C1 segment of cervical spinal cord (tissue), 14 donors: Measurements from ENCODE around the gene MNAT1.
"Not testable (repeated sequence)": the region's sequence is repeated elsewhere in the genome, so short reads cannot be mapped to it uniquely, and the experiment has no call there.

Experiments
- DNase-seq, 14 donors: peaks; one replicate each; lab custom pipeline; 2025; lab: John Stamatoyannopoulos, UW

The MNAT1 gene

DNA sequence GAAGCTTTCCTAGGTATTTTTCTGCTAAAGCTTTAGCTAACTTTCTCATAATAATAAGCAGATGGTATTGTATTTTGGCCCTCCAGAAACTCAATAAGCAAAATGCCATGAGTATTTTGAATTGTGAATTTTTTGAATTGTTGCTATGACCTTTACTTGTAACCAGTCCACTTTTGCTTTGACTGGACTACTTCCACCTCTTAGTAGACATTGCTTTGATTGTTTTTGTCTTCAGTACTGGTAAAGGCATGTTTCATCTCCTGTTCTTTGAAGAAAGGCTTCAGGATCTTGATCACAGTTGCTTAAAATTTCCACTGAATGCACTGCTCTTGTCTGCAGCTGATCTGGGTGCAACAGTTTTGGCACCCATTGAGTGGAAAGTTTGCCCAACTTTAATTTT lies 144.0 kb downstream of the MNAT1 start:
- no peak for DNase-seq

DNA sequence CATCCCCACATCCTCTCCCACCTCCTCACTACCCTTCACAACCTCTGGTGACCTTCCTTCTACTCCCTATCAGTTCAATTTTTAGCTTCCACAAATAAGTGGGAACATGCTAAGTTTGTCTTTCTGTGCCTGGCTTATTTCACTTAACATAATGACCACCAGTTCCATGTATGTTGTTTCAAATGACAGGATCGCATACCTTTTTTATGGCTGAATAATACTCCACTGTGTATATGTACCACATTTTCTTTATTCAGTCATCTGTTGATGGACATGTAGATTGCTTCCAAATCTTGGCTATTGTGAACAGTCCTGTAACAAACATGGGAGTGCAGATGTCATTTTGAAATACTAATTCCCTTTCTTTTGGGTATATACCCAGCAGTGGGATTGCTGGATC lies 147.7 kb downstream of the MNAT1 start:
- no peak for DNase-seq

DNA sequence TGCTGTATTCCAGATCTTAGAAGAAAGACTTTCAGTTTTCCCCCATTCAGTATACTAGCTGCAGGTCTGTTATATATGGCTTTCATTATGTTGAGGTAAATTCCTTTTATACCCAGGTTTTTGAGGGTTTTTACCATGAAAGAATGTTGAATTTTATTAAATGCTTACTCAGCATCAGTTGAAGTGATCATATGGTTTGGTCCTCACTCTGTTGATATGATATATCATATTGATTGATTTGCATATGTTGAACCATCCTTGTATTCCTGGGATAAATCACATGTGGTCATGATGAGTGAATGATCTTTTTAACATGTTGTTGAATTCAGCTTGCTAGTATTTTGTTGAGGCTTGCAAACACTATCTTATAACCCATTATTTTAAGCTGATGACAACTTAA lies 149.6 kb downstream of the MNAT1 start:
- DNase-seq, result no peak

DNA sequence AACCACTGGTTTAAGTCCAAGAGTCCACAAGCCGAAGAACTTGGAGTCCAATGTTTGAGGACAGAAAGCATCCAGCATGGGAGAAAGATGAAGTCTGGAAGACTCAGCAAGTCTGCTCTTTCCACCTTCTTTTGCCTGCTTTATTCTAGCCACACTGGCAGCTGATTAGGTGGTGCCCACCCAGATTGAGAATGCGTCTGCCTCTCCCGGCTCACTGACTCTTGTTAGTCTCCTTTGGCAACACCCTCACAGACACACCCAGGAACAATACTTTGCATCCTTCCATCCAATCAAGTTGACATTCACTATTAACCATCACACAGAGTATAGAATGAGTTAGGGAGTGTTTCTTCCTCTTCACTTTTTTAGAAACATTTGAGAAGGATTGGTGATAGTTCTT lies 156.1 kb downstream of the MNAT1 start:
- DNase-seq, result not testable (repeated sequence)

DNA sequence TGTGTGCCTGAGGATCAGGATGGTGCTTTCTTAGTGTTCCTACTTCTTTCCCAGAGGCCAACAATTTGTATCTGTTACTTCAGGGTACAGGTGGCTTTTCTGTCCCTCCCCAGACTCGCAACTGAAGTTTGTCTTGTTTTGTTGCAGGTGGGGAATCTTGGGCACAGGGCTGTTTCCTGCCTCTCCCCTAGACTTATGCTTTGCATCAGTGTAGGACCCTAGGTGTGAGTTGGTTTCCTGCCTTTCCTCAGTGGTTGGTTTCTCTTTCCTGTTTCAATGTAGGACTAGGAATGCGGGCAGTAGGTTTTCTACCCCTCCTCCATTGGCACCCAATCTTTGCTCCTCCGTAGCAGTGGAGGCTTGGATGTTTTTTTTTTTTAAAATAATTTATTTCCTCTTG lies 159.3 kb downstream of the MNAT1 start:
- no peak for DNase-seq

DNA sequence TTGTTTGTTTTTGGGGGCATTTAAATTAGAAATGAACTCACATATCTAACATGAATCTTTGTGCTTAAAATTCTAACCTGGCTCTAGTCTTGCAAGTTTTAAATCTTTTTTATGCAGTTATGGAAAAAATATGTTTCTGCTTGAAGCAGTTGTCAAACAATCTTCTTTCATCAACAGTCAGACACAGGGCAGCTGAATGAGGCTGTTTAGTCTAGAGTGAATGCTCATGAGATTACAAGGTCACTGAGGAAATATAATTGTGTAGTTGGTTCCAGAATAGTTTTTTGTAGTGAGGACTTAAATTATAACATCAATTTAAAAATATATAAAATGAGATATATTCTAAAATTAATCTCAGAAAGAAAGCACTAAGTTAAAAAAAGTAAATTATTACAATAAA lies 169.8 kb downstream of the MNAT1 start:
- no peak for DNase-seq

DNA sequence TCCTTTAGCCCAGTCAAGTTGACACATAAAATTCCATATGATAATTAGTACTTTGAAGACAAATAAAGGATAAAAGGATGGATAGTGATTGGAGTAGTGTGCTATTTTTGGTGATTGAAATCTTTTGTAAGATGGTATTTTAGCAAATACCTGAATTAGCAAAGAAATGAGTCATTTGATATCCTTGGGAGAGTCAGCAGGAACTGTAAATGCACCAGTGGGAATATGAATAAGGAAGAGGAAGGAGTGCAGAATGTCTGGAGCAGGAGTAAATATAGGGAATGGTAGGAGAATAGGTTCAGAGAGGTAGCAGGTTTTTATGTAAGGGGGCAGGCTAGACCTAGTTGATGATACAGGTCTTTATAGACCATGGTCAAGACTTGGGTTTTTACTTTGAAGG lies 171.4 kb downstream of the MNAT1 start:
- DNase-seq, result no peak

DNA sequence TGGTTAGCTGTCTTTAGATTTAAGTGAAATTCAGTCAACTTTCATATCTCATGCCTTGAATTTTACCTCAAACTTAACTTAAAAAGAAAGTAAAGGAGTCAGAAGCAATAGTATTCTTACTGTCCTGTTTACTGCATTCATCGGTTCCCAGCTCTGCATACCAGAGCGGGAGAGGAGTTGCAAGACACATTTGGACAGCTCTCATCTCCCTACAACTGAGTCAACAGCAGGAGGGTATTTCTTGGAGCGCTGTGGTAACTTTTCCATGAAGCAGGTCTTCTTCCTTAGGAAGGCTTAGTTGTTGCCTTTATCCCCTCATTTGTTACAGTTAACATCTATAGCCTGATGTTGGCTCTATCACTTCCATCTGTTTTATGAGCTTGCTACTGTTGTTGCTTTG lies 181.2 kb downstream of the MNAT1 start:
- no peak for DNase-seq

DNA sequence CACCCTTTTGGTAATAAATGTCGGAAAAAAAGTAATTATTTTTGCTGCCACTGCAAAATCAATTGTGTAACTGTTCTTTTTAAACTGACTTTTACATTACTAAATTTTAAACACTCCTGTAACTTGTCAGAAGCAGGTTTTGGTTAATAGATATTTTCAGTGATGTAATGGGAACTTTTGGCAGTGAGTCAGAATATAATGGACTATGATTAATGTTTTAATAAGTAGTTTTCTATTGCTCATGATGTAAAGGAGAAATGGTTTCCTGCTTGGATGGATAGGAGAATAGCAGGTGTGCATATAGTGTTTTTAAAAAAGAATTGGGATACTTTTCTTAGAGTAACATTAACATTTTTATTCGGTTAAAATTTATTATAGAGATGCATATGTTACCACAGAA lies 187.5 kb downstream of the MNAT1 start:
- no peak for DNase-seq

DNA sequence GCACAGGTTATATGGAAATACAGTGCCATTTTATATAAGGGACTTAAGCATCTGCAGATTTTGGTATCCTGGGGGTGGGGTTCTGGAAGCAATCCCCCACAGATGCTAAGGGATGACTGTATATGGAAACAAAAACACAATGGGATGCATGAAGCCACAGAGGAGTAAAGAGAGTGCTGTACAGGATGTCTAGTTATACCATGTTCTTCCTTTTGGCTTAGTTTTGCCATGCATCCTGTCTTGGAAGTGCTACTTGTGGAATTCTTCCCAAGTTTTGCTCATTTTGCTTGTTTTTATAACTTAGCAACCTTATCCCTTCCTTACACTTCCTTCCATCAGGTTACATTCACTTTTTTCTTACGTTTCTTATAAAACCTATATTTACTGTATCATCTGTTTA lies 190.7 kb downstream of the MNAT1 start:
- no peak for DNase-seq

DNA sequence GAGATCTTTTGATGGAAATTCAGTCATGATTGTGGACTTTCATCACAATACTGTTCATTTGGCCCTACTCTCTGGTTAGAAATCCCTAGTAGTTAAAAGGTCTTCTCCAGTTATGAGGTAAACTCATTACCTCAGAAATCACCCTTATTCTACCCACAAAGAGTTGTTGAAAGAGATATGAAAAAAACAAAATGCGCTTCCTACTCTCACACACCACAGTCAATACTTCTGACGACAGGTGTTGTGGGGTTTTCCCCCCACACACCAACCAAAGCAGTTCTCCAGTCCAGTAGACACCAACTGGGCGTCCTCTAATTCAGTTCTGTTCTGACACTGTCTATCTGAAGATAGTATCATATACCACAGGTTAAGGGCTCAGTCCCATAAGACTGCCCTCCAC lies 191.4 kb downstream of the MNAT1 start:
- DNase-seq, result no peak

DNA sequence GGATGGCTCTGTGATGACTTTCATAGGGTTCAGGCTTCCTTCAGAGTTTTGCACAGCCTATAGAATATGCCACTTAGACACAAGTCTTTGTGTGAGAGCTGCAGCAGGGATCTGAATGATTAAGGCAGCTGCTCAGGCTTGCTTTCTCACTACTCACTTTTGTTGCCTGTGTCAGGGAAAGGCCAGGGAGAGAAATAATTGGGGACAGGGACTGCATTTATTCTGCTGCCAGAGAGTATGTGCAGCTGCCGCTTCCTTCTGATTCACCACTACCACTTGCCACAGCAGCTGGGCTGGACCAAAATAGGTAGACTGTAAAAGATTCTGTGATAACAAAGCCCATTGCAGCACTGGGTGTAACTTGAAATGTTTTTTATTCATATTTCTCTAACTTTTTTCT lies 196.7 kb downstream of the MNAT1 start:
- DNase-seq, result no peak

DNA sequence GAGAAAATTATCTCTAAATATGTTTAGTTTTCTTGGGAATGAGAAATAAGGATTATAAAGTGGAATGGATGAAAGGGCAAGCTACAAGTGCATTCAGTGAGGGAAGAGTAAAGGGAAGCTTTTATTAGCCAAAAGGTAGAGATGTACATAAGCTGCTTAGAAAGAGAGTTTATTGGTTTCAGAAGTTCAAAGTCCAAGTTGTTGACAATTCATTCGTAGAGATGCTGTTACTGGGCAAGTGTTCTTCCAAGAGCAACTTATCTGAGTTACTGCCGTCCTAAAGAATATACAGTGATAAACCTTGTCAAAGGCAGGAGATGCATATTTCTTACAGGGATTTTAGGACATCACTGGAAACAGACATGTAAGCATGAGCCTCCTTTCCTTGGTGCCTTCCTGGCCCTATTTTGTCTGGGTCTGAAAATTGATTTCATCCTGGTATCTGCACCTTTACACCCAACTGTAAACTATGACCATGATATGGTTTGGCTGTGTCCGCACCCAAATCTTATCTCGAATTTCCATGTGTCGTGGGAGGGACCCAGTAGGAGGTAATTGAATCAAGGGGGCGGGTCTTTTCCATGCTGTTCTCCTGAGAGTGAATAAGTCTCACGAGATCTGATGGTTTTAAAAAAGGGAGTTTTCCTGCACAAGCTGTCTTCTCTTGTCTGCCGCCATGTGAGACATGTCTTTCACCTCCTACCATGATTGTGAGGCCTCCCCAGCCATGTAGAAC lies 199.5 kb downstream of the MNAT1 start:
- no peak for DNase-seq

DNA sequence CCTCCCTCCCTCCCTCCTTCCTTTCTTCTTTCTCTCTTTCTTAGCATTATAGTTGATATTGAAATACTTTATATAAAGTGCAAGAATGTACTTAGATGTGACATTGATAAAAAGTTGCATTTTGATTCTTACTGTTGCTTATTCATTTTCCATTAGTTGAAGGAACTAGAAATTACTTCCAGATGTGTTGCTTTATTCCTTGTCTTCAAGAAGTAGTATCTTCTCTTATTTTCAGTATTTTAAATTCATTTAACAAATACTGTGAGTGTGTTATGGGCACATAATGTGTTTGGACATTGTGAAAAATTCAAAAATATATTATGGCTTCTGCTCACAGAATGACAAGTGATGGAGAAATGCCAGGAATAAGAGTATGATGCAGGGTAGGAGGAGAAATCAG lies 200.8 kb downstream of the MNAT1 start:
- no peak for DNase-seq

DNA sequence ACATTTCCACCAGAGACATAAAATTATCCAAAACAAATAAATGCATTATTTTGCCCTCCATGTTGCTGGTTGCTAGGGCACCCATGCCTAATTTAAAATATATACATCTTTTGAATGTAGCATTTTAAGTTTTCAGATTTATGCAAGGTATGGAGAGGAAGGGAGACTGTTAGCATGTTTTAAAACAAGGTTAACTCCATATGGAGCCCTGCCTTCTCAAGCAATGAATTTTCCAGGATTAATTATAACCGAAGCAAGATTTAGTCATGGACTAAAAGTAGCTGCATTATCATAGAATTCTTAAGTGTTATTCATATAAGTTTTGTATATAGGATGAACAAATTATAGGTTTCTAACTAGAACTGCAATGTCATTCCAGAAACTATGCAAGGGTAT lies 209.1 kb downstream of the MNAT1 start:
- no peak for DNase-seq

DNA sequence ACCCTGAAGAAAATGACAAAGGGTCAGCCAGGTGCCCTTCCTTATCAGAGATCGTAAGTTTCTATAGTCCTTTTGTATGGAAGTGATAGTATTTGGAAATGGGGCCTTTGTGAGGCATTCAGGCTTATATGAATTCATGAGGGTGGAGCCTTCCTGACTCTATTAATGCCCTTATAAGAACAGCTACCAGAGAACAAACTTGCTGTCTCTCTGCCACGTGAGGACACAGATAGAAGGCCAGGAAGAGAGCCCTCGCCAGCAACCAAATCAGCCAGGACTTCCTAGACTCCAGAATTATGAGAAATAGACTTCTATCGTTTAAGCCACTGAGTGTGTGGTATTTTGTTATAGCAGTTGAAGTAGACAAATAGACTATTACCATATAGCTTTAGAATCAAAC lies 209.6 kb downstream of the MNAT1 start:
- no peak for DNase-seq

DNA sequence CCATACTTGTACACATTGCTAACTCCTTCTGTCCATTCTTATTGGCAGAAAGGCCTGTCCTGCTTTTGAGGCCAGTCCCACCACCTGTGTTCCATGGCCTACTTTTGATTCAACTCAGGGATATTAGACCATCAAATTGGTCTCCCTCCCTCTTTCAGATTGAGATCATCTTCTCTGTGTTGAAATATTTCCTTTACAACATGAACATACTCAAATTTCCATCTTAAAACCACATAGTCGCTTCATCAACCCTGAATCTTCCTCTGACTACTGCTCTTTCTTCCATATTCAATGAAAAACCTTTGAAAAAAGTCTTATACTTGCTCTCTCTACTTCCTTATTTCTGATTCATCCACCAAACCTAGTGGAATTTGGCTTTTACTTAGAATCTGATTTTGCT lies 211.4 kb downstream of the MNAT1 start:
- no peak for DNase-seq

DNA sequence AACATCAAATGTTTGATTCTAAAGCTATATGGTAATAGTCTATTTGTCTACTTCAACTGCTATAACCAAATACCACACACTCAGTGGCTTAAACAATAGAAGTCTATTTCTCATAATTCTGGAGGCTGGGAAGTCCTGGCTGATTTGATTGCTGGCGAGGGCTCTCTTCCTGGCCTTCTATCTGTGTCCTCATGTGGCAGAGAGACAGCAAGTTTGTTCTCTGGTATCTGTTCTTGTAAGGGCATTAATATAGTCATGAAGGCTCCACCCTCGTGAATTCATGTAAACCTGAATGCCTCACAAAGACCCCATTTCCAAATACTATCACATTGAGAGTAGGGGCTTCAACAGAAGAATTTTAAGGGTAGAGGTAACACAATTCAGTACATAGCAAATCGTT lies 212.2 kb downstream of the MNAT1 start:
- DNase-seq, result no peak

DNA sequence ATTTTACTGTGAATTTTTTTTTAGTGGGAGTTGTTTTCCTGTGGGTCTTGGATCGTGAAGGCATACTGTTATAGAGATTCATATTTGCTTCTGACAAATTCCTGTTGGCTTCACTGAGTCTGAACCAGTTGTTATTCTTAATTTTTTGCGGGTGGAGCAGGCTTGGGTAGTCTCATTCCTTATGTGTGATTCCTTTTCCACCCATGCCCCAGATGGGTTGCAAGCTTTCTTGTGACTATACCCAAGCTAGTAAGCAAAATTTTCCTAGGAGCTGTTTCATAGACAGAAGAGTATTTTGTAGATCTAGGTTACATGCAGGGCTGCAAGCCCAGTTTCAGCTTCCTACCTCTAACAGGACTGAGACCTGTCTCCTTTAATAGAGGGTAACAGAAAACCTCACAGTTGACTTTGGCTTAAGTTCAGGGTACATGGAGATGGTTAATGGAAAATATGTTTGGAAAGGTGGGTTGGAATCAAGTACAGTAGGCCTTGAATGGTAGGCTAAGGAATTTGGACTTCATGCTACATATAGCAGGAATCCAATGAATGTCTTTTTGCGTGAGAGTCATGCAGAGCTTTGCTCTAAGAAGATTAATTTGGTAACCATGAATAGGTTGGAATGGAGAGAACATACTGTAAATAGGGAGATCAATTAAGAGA lies 217.3 kb downstream of the MNAT1 start:
- DNase-seq, result no peak

DNA sequence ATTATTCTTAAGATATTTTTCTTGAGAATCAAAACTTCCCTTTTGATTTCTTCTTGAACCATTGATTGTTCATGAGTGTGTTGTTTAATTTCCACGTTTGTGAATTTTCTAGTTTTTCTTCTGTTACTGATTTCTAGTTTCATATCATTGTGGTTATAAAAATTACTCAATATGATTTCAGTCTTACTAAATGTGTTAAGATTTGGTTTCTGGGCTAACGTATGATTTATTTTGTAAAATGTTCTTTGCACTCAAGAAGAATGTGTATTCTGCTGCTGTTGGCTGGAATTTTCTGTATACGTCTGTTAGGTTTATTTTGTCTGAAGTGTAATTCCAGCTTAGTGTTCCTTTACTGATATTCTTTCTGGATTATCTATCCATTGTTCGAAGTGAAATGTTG lies 221.6 kb downstream of the MNAT1 start:
- no peak for DNase-seq

DNA sequence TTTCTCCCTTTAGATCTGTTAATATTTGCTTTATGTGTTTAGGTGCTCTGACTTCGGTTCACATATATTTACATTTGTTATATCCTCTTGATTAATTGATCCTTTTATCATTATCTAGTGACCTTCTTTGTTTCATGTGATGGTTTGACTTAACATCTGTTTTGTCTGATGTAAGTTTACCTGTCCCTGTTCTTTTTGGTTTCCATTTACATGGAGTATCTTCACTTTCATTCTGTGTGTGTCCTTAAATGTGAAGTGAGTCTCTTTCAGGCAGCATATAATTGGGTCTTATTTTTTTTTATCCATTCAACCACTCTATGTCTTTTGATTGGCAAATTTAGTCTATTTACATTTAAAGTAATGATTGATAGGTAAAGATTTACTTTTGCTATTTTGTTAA lies 222.1 kb downstream of the MNAT1 start:
- DNase-seq, result no peak

DNA sequence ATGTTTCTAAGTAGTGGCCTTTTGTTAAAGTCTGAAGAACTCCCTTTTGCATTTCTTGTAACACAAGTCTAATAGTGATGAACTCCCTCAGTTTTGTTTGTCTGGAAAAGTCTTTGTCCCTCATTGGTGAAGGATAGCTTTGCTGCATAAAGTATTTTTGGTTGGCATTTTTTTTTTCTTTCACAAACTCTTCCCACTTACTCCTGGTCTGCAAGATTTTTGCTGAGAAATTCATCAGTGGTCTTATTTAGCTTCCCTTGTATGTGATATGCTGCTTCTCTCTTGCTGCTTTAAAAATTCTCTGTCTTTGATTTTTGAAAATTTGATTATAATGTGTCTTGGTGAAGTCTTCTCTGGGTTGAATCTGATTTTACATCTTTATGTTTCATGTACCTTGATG lies 223.6 kb downstream of the MNAT1 start:
- no peak for DNase-seq

DNA sequence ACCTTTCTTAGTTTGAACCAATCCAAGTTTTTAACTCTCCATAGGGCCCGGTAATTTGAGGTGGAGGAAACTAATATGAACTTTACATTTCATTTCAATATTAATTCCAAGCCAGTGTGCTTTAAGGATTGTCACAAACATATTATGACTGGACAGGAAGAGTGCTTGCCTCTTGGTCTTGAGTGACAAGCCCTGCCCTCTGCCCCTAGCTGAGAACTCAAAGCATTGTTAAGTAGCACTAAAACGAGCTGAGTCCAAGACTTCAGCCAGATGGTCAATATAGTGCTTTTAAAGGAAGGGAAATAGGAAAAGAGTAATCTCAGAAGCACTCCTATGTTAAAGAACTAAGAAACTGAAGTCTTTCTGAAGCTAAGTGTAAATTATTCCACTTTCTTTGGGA lies 229.2 kb downstream of the MNAT1 start:
- no peak for DNase-seq

DNA sequence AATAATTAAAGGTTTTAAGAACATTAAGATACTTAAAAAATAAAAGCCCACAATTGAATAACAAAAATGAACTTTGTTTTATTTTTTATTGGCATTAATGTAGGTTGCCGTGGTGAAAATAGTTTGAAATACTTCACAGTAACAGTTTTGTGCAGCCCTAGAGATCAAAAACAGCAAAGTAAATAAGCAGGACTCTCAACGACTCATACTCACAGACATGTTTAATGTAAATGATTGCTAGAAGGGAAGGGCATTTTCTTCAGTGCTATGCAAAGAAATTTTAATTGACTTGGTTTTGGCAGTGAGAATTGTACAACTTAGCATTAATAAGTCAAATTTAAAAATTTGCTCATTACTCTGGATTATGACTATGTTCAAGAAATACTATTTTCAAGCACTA lies 230.3 kb downstream of the MNAT1 start:
- DNase-seq, result no peak
